NCI-H2196 treated with DMSO at 0.1 percent for 48 hours (cell line): ENCODE data around the gene ZNF550.
A peak's percentile ranks its signal among the peaks of the same experiment; 100 is the strongest.
"Not testable (repeated sequence)": the region's sequence is repeated elsewhere in the genome, so short reads cannot be mapped to it uniquely, and the experiment has no call there.

ENCODE experiments used
- DNase-seq: peaks from one replicate; lab custom pipeline; 2025; ENCODE audit not compliant: unreplicated experiment; lab: John Stamatoyannopoulos, UW

The ZNF550 gene

GRCh38 chr19:57537953-57538547, 21.6 kb downstream of the ZNF550 start:
- DNase-seq: no peak

DNA sequence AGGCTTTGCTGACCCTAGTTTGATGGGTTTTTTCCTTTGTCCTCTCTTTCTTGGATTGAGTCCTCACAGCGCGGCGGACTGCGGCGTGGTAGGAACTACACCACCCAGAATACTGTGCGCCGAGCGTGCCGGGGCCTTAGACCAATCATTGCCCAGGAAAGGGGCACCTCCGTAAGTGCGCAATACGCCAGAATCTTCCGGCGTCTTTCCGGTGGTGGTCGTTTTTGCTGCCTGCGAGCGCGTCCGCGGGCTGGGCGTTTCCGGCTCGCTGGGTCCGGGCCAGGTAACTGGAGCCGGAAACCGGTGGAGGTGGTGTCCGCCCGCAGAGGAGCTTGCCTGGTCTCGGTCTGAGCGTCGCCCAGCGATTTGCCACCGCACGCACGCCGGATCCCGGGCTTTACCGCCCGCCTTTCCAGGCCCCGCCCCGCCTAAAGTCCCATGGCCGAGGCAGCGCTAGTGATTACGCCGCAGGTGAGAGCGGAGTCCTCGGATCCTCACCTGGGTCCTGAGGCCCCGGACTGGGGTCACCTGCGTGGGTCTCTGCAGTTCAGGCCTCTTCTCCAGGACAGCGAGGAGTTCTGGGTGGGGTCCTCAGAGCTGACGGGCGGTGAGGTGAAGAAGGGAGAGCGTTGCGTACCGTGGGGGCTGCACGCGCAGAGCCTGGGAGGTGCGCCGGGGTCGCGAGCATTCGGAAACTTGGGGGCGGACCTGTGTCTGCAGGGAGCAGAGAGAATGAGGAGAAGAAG, 32.4 kb downstream of the ZNF550 start, which contains the start of gene ZNF549:
Gene ZNF549 (plus strand): TSS at position 221 of the 746 bp plus-strand sequence. CDS start 218 bp downstream, at position 439.
- peak; percentile 91 for DNase-seq

DNA sequence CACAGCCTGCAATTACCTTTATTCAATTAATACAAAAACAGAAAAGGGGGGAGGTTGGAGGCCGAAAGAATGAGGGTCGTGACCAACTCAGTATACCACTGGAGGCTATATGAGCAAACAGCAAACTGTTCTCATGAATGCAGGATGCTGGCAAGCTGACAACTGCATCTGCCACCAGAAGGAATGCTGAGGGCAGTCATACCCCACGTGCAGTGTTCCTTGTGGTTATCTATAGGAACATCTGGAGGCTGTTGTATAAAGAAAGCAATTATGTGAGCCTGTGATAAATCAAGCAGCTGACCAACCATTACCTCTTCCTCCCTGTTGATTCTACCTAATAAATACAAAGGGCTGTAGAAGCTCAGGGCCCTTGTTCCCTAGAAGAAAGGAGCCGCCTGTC, 41.6 kb downstream of the ZNF550 start:
- DNase-seq: not testable (repeated sequence)

- no peak for DNase-seq
These were observed 44.4 kb downstream of the ZNF550 start for GRCh38 chr19:57515255-57515654.

GRCh38 chr19:57512845-57513244, 46.8 kb downstream of the ZNF550 start:
- no peak for DNase-seq

GRCh38 chr19:57511484-57511883, 48.2 kb downstream of the ZNF550 start:
- no peak for DNase-seq

GRCh38 chr19:57506163-57506562, 53.5 kb downstream of the ZNF550 start:
- no peak for DNase-seq

DNA sequence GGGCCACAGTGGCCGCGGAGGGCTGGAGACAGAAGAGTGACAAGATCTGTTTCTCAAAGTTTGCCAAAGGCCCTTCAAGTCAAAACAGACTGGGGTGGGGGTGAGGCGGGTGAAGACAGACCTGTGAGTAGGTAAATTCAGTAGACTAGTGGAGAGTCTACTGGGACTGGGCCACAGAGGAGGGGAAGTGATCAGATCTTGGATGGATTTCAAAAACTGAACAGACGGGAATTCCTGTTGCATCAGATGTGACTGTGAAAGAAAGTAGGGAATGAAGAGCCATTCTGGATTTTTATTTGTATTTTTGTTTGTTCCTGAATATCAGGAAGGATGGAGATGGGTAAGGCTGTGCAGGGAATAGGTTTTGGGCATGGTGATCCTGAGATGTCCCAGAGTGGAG, 59.3 kb downstream of the ZNF550 start:
- not testable (repeated sequence) for DNase-seq

- peak; percentile 79 for DNase-seq
These were observed 59.8 kb downstream of the ZNF550 start, which contains the start of gene ZNF773 for GRCh38 chr19:57499680-57500395. ZNF773 (plus strand) TSS chr19:57499938; CDS start chr19:57500081, 143 bp downstream.

DNA sequence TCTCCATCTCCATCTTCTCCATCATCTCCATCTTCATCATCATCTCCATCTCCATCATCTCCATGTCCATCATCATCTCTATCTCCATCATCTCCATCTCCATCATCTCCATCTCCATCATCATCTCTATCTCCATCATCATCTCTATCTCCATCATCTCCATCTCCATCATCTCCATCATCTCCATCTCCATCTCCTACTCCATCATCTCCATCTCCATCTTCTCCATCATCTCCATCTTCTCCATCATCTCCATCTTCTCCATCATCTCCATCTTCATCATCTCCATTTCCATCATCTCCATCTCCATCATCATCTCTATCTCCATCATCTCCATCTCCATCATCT, 60.4 kb downstream of the ZNF550 start:
- DNase-seq: not testable (repeated sequence)

DNA sequence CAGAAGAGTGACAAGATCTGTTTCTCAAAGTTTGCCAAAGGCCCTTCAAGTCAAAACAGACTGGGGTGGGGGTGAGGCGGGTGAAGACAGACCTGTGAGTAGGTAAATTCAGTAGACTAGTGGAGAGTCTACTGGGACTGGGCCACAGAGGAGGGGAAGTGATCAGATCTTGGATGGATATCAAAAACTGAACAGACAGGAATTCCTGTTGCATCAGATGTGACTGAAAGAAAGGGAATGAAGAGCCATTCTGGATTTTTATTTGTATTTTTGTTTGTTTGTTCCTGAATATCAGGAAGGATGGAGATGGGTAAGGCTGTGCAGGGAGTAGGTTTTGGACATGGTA, 71.4 kb downstream of the ZNF550 start:
- not testable (repeated sequence) for DNase-seq

GRCh38 chr19:57487477-57488298, 72.0 kb downstream of the ZNF550 start, which contains the start of gene ZNF419:
ZNF419 (plus strand) TSS chr19:57487750; CDS start chr19:57487951, 201 bp downstream.
- DNase-seq: peak; percentile 73
